ENCODE data around the gene CHST11.

CHST11 gene

DNA sequence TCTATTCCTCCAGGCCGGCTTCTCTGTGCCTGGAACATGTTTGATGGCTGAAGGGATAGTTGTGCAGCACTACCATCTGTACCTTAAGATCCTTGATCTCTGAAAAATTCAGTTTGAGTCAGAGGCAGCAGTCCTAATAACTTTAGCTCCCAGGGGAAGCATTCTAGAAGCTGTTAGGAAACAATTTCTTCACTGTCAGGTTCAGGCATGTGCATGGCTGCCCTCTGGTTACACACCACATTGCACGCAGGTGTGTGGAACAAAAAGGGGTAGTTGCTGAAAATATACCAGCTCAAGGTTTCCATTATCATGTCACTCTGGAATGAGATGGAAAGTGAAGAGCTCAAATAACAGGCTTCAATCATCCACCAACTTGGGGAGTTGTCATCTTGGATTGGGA, 80.1 kb downstream of the CHST11 start:
- Histone ChIP-seq H3K9me3 (ENCODE audit: insufficient read depth, low read length) (no peaks in the 10 kb centered on the region), H3K27me3 (ENCODE audit: low read length) (no peaks in the 10 kb centered on the region), H3F3A (ENCODE audit: insufficient read depth) (no peaks in the 10 kb centered on the region), H4K20me1 (ENCODE audit: low read depth, low read length) (no peaks in the 10 kb centered on the region), H3K4me2 (ENCODE audit: low read depth, low read length, poor library complexity, severe bottlenecking) (no peak overlapping the region), H3K36me3 (ENCODE audit: low read length) (no peaks in the 10 kb centered on the region), H3K9ac (ENCODE audit: low read length) (no peak overlapping the region), H3K27ac (ENCODE audit: low read depth, low read length) (no peak overlapping the region), H2AFZ (ENCODE audit: low read depth, low read length, severe bottlenecking) (no peak overlapping the region), H3K79me2 (ENCODE audit: insufficient read depth, low read length) (no peaks in the 10 kb centered on the region), H3K9me2 (replicated peaks; ENCODE audit: insufficient read depth, low read length) (no peaks in the 10 kb centered on the region), H3K4me3 (ENCODE audit: insufficient read depth, low read length, poor library complexity, severe bottlenecking) (no peak overlapping the region)
- no peak for TF ChIP-seq EZH2phosphoT487 (conservative IDR thresholded peaks at IDR 0.05; ENCODE audit: low read length)
- no peak for TF ChIP-seq CTCF (IDR thresholded peaks at IDR 0.05; ENCODE audit: insufficient read depth, low read length, poor library complexity, severe bottlenecking)

GRCh38 chr12:104538056-104538455, 81.3 kb downstream of the CHST11 start:
- Histone ChIP-seq H3K9me3 (ENCODE audit: insufficient read depth, low read length) (no peaks in the 10 kb centered on the region), H3K9ac (ENCODE audit: low read length) (no peak overlapping the region), H3K27ac (ENCODE audit: low read depth, low read length) (no peak overlapping the region), H3K36me3 (ENCODE audit: low read length) (no peaks in the 10 kb centered on the region), H3K27me3 (ENCODE audit: low read length) (no peaks in the 10 kb centered on the region), H3K9me2 (replicated peaks; ENCODE audit: insufficient read depth, low read length) (no peaks in the 10 kb centered on the region), H4K20me1 (ENCODE audit: low read depth, low read length) (no peaks in the 10 kb centered on the region), H3F3A (ENCODE audit: insufficient read depth) (no peaks in the 10 kb centered on the region), H3K4me2 (ENCODE audit: low read depth, low read length, poor library complexity, severe bottlenecking) (no peak overlapping the region), H2AFZ (ENCODE audit: low read depth, low read length, severe bottlenecking) (no peak overlapping the region), H3K4me3 (ENCODE audit: insufficient read depth, low read length, poor library complexity, severe bottlenecking) (no peak overlapping the region), H3K79me2 (ENCODE audit: insufficient read depth, low read length) (no peaks in the 10 kb centered on the region)
- TF ChIP-seq EZH2phosphoT487 (conservative IDR thresholded peaks at IDR 0.05; ENCODE audit: low read length), result no peak
- no peak for TF ChIP-seq CTCF (IDR thresholded peaks at IDR 0.05; ENCODE audit: insufficient read depth, low read length, poor library complexity, severe bottlenecking)

DNA sequence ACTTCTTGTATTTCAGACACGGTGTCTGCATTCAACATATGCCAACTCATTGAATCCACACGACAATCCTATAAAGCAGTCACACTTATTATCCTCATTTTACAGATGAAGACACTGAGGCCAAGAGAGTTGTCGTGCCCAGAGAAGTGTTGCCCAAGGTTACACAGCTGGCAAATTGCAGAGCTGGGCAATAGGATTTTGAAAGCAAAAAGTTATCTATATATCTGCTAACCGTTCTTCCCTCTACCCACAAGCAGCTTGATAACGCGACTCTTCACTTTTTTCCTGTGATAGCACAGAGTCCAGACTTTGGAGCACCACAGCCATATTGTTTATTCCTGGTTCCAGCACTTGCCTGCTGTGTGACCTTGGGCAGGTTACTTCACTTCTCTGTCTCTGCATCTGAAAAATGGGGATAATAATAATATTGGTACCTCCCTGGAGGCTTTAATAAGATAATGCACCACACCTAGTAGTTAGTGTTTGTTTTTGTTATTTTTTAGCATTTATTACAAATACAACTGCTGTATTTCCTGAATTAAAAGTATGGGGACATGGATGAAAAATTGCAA, 82.2 kb downstream of the CHST11 start:
- Histone ChIP-seq H3F3A (ENCODE audit: insufficient read depth) (no peaks in the 10 kb centered on the region), H3K27ac (ENCODE audit: low read depth, low read length) (no peak overlapping the region), H3K79me2 (ENCODE audit: insufficient read depth, low read length) (no peaks in the 10 kb centered on the region), H3K27me3 (ENCODE audit: low read length) (no peaks in the 10 kb centered on the region), H3K9me2 (replicated peaks; ENCODE audit: insufficient read depth, low read length) (no peaks in the 10 kb centered on the region), H3K9me3 (ENCODE audit: insufficient read depth, low read length) (no peaks in the 10 kb centered on the region), H2AFZ (ENCODE audit: low read depth, low read length, severe bottlenecking) (no peak overlapping the region), H3K9ac (ENCODE audit: low read length) (no peak overlapping the region), H3K36me3 (ENCODE audit: low read length) (no peaks in the 10 kb centered on the region), H4K20me1 (ENCODE audit: low read depth, low read length) (no peaks in the 10 kb centered on the region), H3K4me3 (ENCODE audit: insufficient read depth, low read length, poor library complexity, severe bottlenecking) (no peak overlapping the region), H3K4me2 (ENCODE audit: low read depth, low read length, poor library complexity, severe bottlenecking) (no peak overlapping the region)
- no peak for TF ChIP-seq EZH2phosphoT487 (conservative IDR thresholded peaks at IDR 0.05; ENCODE audit: low read length)
- no peak for TF ChIP-seq CTCF (IDR thresholded peaks at IDR 0.05; ENCODE audit: insufficient read depth, low read length, poor library complexity, severe bottlenecking)
